Measurements from ENCODE around the gene TNKS2. TPM values are rescaled to one million over a fixed set of nuclear protein-coding genes. Genes with fewer than 3 reads are reported as not detected.

Gene TNKS2
- polyA plus RNA-seq, 3 donors = 20.7 to 25.4 (median 20.9) TPM

DNA sequence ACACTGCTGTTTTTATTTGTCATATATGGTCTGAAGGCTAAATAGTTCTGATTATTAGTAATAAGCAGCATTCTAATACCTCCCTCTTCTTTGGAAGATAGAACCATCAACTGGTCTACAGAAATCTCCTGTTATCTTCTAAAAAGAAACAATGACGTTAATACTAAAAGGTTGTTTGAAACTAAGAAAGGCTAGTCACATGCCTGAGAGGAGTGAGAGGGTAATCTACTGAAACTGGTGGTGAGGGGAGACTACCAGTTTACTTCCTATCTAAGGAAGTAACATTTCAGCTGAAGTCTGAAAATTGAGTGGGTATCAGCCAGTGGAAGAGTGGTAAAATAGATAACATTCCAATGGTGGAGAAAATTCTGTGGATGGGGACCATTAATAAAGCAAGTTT is 62.7 kb downstream of the TNKS2 start:
- H3K27me3 ChIP-seq (ENCODE audit: control insufficient read depth in 2 of 2, insufficient read depth in 2 of 2, low read length in 2 of 2) = no peaks in the 10 kb centered on the region
- no peak overlapping the region for H3K4me3 ChIP-seq (replicated peaks in 1 of 3; ENCODE audit: low read depth in 2 of 3, low read length in 3 of 3)
- no peaks in the 10 kb centered on the region for H3K79me2 ChIP-seq (ENCODE audit: insufficient read depth, low read length)
- TF ChIP-seq, protein P1, sequence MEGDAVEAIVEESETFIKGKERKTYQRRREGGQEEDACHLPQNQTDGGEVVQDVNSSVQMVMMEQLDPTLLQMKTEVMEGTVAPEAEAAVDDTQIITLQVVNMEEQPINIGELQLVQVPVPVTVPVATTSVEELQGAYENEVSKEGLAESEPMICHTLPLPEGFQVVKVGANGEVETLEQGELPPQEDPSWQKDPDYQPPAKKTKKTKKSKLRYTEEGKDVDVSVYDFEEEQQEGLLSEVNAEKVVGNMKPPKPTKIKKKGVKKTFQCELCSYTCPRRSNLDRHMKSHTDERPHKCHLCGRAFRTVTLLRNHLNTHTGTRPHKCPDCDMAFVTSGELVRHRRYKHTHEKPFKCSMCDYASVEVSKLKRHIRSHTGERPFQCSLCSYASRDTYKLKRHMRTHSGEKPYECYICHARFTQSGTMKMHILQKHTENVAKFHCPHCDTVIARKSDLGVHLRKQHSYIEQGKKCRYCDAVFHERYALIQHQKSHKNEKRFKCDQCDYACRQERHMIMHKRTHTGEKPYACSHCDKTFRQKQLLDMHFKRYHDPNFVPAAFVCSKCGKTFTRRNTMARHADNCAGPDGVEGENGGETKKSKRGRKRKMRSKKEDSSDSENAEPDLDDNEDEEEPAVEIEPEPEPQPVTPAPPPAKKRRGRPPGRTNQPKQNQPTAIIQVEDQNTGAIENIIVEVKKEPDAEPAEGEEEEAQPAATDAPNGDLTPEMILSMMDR (IDR thresholded peaks at IDR 0.05) = no peak
- no peak overlapping the region for H3K9ac ChIP-seq (ENCODE audit: insufficient read depth, low read length, poor library complexity, severe bottlenecking)
- H3K27me3 Mint-ChIP-seq (ENCODE audit: low read depth in 3 of 3) = no peaks in the 10 kb centered on the region
- H3K4me1 Mint-ChIP-seq = no peaks in the 10 kb centered on the region
- no peak overlapping the region for H3K4me2 ChIP-seq (replicated peaks; ENCODE audit: extremely low read depth, low read length, poor library complexity, severe bottlenecking)
- peak overlapping the region in 1 of 7 donors; percentile 43 for H3K27ac Mint-ChIP-seq
- H3K9me3 ChIP-seq (replicated peaks in 1 of 2; ENCODE audit: control insufficient read depth in 1 of 2, insufficient read depth in 1 of 2, low read length in 2 of 2) = no peaks in the 10 kb centered on the region
- no peak overlapping the region for H2AFZ ChIP-seq (ENCODE audit: insufficient read depth, low read depth, low read length, poor library complexity, severe bottlenecking)
- no peaks in the 10 kb centered on the region for H3K4me1 ChIP-seq (ENCODE audit: control insufficient read depth in 1 of 2, insufficient read depth in 2 of 2, low read length in 2 of 2)
- H4K20me1 ChIP-seq (ENCODE audit: insufficient read depth, low read length) = peaks cover 3% of the 10 kb centered on the region
- H3K36me3 ChIP-seq (replicated peaks in 1 of 2; ENCODE audit: control insufficient read depth in 1 of 2, insufficient read depth in 2 of 2, low read length in 2 of 2) = peaks cover 92 to 100% of the 10 kb centered on the region in 2 donors
- WGBS (ENCODE audit: insufficient coverage) = no CpG with 5 or more reads among the region's 1 CpG
- H3K27ac ChIP-seq (ENCODE audit: low read depth in 1 of 2, low read length in 2 of 2) = no peak overlapping the region
- H3K9me3 Mint-ChIP-seq = no peaks in the 10 kb centered on the region
- H3K4me3 Mint-ChIP-seq = no peak overlapping the region
- intact Hi-C loops (cut with micrococcal nuclease) = no loop called here
- no peak for DNase-seq
- peaks cover 84% of the 10 kb centered on the region in 2 donors for H3K36me3 Mint-ChIP-seq

- peaks cover 61 to 62% of the 10 kb centered on the region in 2 donors for H3K36me3 Mint-ChIP-seq
- peaks cover 67 to 80% of the 10 kb centered on the region in 2 donors for H3K36me3 ChIP-seq (replicated peaks in 1 of 2; ENCODE audit: control insufficient read depth in 1 of 2, insufficient read depth in 2 of 2, low read length in 2 of 2)
- intact Hi-C loops (cut with micrococcal nuclease) = no loop called here
These were observed 65.9 kb downstream of the TNKS2 start for GRCh38 chr10:91864099-91864498.

More at GRCh38 chr10:91864099-91864498, 65.9 kb downstream of the TNKS2 start:
- Mint-ChIP-seq H3K4me3 (no peak overlapping the region), H3K4me1 (no peaks in the 10 kb centered on the region), H3K27ac (no peak overlapping the region), H3K27me3 (ENCODE audit: low read depth in 3 of 3) (no peaks in the 10 kb centered on the region), H3K9me3 (no peaks in the 10 kb centered on the region)
- TF ChIP-seq, protein P1 (IDR thresholded peaks at IDR 0.05) = no peak
- no peak overlapping the region for H3K9ac ChIP-seq (ENCODE audit: insufficient read depth, low read length, poor library complexity, severe bottlenecking)
- H3K4me1 ChIP-seq (ENCODE audit: control insufficient read depth in 1 of 2, insufficient read depth in 2 of 2, low read length in 2 of 2) = no peaks in the 10 kb centered on the region
- DNase-seq = no peak
- peaks cover 3% of the 10 kb centered on the region for H4K20me1 ChIP-seq (ENCODE audit: insufficient read depth, low read length)
- H3K79me2 ChIP-seq (ENCODE audit: insufficient read depth, low read length) = no peaks in the 10 kb centered on the region
- H3K4me3 ChIP-seq (replicated peaks in 1 of 3; ENCODE audit: low read depth in 2 of 3, low read length in 3 of 3) = no peak overlapping the region
- no peak overlapping the region for H2AFZ ChIP-seq (ENCODE audit: insufficient read depth, low read depth, low read length, poor library complexity, severe bottlenecking)
- no peaks in the 10 kb centered on the region for H3K27me3 ChIP-seq (ENCODE audit: control insufficient read depth in 2 of 2, insufficient read depth in 2 of 2, low read length in 2 of 2)
- H3K27ac ChIP-seq (ENCODE audit: low read depth in 1 of 2, low read length in 2 of 2) = no peak overlapping the region
- H3K4me2 ChIP-seq (replicated peaks; ENCODE audit: extremely low read depth, low read length, poor library complexity, severe bottlenecking) = no peak overlapping the region
- 86% methylated on average over 1 of the region's 2 CpGs for WGBS (ENCODE audit: insufficient coverage)
- no peaks in the 10 kb centered on the region for H3K9me3 ChIP-seq (replicated peaks in 1 of 2; ENCODE audit: control insufficient read depth in 1 of 2, insufficient read depth in 1 of 2, low read length in 2 of 2)
